Astrocyte (in vitro differentiated cells and primary cell): ENCODE results near the gene PRPSAP1. TPM values are rescaled to one million over a fixed set of nuclear protein-coding genes. Genes with fewer than 3 reads are reported as not detected.
"Not testable (repeated sequence)": the region's sequence is repeated elsewhere in the genome, so short reads cannot be mapped to it uniquely, and the experiment has no call there.

ENCODE experiments used
- DNase-seq: peaks from one replicate; pipeline ENCODE4 v3.0.0-alpha.2; 2010; ENCODE audit warnings: low read depth
- FAIRE-seq: peaks from 2 replicates; lab custom pipeline; 2011; peaks lifted over from hg19 to GRCh38; lab: Jason Lieb, UNC
- H2AFZ ChIP-seq: 2 replicates; pipeline ENCODE4 v1.6.0; 2012; ENCODE audit warnings: low read depth, low read length, inconsistent platforms
- H3K27ac ChIP-seq: 2 replicates; pipeline ENCODE4 v1.5.1; 2011; ENCODE audit warnings: low read depth, low read length, inconsistent platforms
- H3K27me3 ChIP-seq: 2 replicates; pipeline ENCODE4 v1.6.0; 2011; ENCODE audit warnings: low read length, inconsistent platforms; ENCODE audit not compliant: insufficient read depth
- H3K36me3 ChIP-seq: 2 replicates; pipeline ENCODE4 v1.5.1; 2011; ENCODE audit warnings: low read length, inconsistent platforms; ENCODE audit not compliant: insufficient read depth
- H3K4me1 ChIP-seq: 2 replicates; pipeline ENCODE4 v1.5.1; 2011; ENCODE audit warnings: low read length, inconsistent platforms; ENCODE audit not compliant: insufficient read depth
- H3K4me2 ChIP-seq: 2 replicates; pipeline ENCODE4 v1.6.0; 2012; ENCODE audit warnings: low read length, inconsistent platforms
- H3K4me3 ChIP-seq: 2 replicates; pipeline ENCODE4 v1.5.1; 2011; ENCODE audit warnings: low read depth, mild to moderate bottlenecking, low read length, inconsistent platforms; ENCODE audit not compliant: insufficient read depth
- H3K79me2 ChIP-seq: 2 replicates; pipeline ENCODE4 v1.6.0; 2012; ENCODE audit warnings: mild to moderate bottlenecking, low read length, inconsistent platforms; ENCODE audit not compliant: insufficient read depth
- H3K9ac ChIP-seq: 2 replicates; pipeline ENCODE4 v1.6.0; 2012; ENCODE audit warnings: mild to moderate bottlenecking, low read length, inconsistent platforms
- H3K9me3 ChIP-seq: 2 replicates; pipeline ENCODE4 v1.5.1; 2012; ENCODE audit warnings: low read depth, mild to moderate bottlenecking, low read length, inconsistent platforms; ENCODE audit not compliant: insufficient read depth
- H4K20me1 ChIP-seq: 2 replicates; pipeline ENCODE4 v1.6.0; 2012; ENCODE audit warnings: low read length, inconsistent platforms; ENCODE audit not compliant: insufficient read depth
- H3K27ac Mint-ChIP-seq: one replicate; pipeline ENCODE4 v1.8.0; 2021; ENCODE audit warnings: mild to moderate bottlenecking, mixed read lengths; ENCODE audit not compliant: unreplicated experiment
- H3K27me3 Mint-ChIP-seq: one replicate; pipeline ENCODE4 v1.8.0; 2021; ENCODE audit warnings: low read depth, mixed read lengths; ENCODE audit not compliant: unreplicated experiment
- H3K36me3 Mint-ChIP-seq: one replicate; pipeline ENCODE4 v1.8.0; 2021; ENCODE audit warnings: low read depth, mixed read lengths; ENCODE audit not compliant: unreplicated experiment
- H3K4me1 Mint-ChIP-seq: one replicate; pipeline ENCODE4 v1.8.0; 2021; ENCODE audit warnings: low read depth, mixed read lengths; ENCODE audit not compliant: unreplicated experiment
- H3K4me3 Mint-ChIP-seq: one replicate; pipeline ENCODE4 v1.8.0; 2021; ENCODE audit warnings: mild to moderate bottlenecking, moderate library complexity, mixed read lengths; ENCODE audit not compliant: unreplicated experiment
- H3K9me3 Mint-ChIP-seq: one replicate; pipeline ENCODE4 v1.8.0; 2021; ENCODE audit warnings: mild to moderate bottlenecking, mixed read lengths; ENCODE audit not compliant: unreplicated experiment
- CTCF ChIP-seq: IDR thresholded peaks from 2 replicates; pipeline ENCODE4 v1.5.1; 2011; ENCODE audit warnings: low read depth, mild to moderate bottlenecking, inconsistent platforms, low read length, moderate library complexity; ENCODE audit not compliant: insufficient read depth
- EZH2 ChIP-seq: IDR thresholded peaks from 2 replicates; pipeline ENCODE4 v1.6.1; 2012; ENCODE audit warnings: mild to moderate bottlenecking, low read length, inconsistent platforms; ENCODE audit not compliant: insufficient read depth
- total RNA-seq: library from RNA; stranded (reverse); gene quantifications from 2 replicates; pipeline ENCODE4 v1.2.1, GENCODE V29; 2021

PRPSAP1 gene
- total RNA-seq, 1 donor from 2014 or later: 36.2 TPM

- H3K9me3 ChIP-seq: no peaks in the 10 kb centered on the region
- H3K27ac Mint-ChIP-seq: no peak overlapping the region
- DNase-seq (no peak), FAIRE-seq (no peak)
- no peaks in the 10 kb centered on the region for H3K4me1 ChIP-seq
- H3K36me3 Mint-ChIP-seq: peaks cover 15% of the 10 kb centered on the region
- peaks cover 25% of the 10 kb centered on the region for H3K36me3 ChIP-seq
- H4K20me1 ChIP-seq: peaks cover 7% of the 10 kb centered on the region
- no peak overlapping the region for H3K9ac ChIP-seq
- H3K9me3 Mint-ChIP-seq: peaks cover 4% of the 10 kb centered on the region
- H3K4me3 ChIP-seq: no peak overlapping the region
- H3K27me3 ChIP-seq: no peaks in the 10 kb centered on the region
- TF ChIP-seq CTCF (no peak), EZH2 (no peak)
- H2AFZ ChIP-seq: no peak overlapping the region
- H3K27me3 Mint-ChIP-seq: no peaks in the 10 kb centered on the region
- no peaks in the 10 kb centered on the region for H3K79me2 ChIP-seq
- no peak overlapping the region for H3K4me3 Mint-ChIP-seq
- no peaks in the 10 kb centered on the region for H3K4me1 Mint-ChIP-seq
- H3K4me2 ChIP-seq: no peak overlapping the region
- H3K27ac ChIP-seq: no peak overlapping the region
Measured at GRCh38 chr17:76309461-76309860, 44.3 kb downstream of the PRPSAP1 start.

GRCh38 chr17:76307966-76308338 lies 45.8 kb downstream of the PRPSAP1 start, which contains the start of gene QRICH2:
Gene QRICH2 (minus strand): TSS chr17:76308276. CDS start chr17:76307998, 278 bp downstream.
- Histone ChIP-seq H3K4me2 (no peak within 1 kb of the TSS), H3K4me3 (no peak within 1 kb of the TSS), H3K27me3 (no peaks in the 10 kb centered on the region), H2AFZ (no peak within 1 kb of the TSS), H3K27ac (no peak within 1 kb of the TSS), H3K4me1 (no peaks in the 10 kb centered on the region), H3K9me3 (no peaks in the 10 kb centered on the region), H4K20me1 (peaks cover 6% of the 10 kb centered on the region), H3K36me3 (peaks cover 15% of the 10 kb centered on the region), H3K79me2 (no peaks in the 10 kb centered on the region), H3K9ac (no peak within 1 kb of the TSS)
- DNase-seq (no peak), FAIRE-seq (no peak)
- Mint-ChIP-seq H3K9me3 (peaks cover 4% of the 10 kb centered on the region), H3K36me3 (peaks cover 15% of the 10 kb centered on the region), H3K27me3 (no peaks in the 10 kb centered on the region), H3K27ac (no peak within 1 kb of the TSS), H3K4me3 (no peak within 1 kb of the TSS), H3K4me1 (no peaks in the 10 kb centered on the region)
- TF ChIP-seq EZH2 (no peak), CTCF (no peak)

DNA sequence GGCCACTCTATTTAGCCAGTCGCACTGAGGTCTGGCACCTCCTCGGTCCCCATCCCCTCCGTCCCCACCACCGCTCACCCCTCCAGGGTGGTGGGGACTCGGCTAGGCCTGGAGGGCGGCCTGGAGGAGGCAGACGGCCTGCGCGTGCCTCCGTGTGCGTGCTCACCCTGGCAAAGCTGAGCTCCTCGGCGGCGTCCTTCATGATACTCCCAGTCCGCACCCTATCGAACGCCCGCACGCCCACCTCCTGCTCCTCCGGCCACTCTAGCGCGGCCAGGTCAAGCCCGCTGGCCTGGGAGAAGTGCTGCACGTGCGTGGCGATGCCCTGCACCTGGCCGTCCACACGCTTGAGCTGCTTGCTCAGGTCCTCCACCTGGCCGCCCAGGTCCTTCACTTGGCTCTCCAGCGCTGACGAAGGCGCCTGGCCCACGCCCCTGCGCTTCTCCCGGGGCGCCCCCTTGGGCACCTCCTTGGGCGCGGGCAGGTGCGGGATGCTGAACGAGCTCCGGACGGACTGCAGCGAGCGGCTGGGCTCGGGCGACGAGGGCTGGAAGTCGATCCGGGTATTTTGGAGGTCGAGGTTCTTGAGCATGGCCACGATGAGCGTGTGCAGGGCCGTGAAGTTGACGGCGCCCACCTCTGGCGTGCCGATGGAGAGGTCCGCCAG lies 46.3 kb downstream of the PRPSAP1 start:
- Histone ChIP-seq H3K27me3 (no peaks in the 10 kb centered on the region), H3K79me2 (no peaks in the 10 kb centered on the region), H3K4me2 (no peak overlapping the region), H3K4me3 (no peak overlapping the region), H4K20me1 (peaks cover 6% of the 10 kb centered on the region), H3K27ac (no peak overlapping the region), H3K36me3 (peaks cover 10% of the 10 kb centered on the region), H3K9ac (no peak overlapping the region), H3K4me1 (no peaks in the 10 kb centered on the region), H2AFZ (no peak overlapping the region), H3K9me3 (no peaks in the 10 kb centered on the region)
- H3K4me3 Mint-ChIP-seq: no peak overlapping the region
- no peaks in the 10 kb centered on the region for H3K4me1 Mint-ChIP-seq
- H3K27me3 Mint-ChIP-seq: no peaks in the 10 kb centered on the region
- H3K27ac Mint-ChIP-seq: no peak overlapping the region
- H3K36me3 Mint-ChIP-seq: peaks cover 12% of the 10 kb centered on the region
- TF ChIP-seq EZH2 (no peak), CTCF (no peak)
- FAIRE-seq (no peak), DNase-seq (no peak)
- H3K9me3 Mint-ChIP-seq: peaks cover 4% of the 10 kb centered on the region

- not testable (repeated sequence) for FAIRE-seq
Measured at GRCh38 chr17:76305135-76305454, 48.6 kb downstream of the PRPSAP1 start.

More at GRCh38 chr17:76305135-76305454, 48.6 kb downstream of the PRPSAP1 start:
- H3K27ac ChIP-seq, H3K9me3 ChIP-seq, H3K9me3 Mint-ChIP-seq, H3K4me1 ChIP-seq, H3K79me2 ChIP-seq, H3K9ac ChIP-seq, DNase-seq, H3K4me3 ChIP-seq, H3K4me1 Mint-ChIP-seq, H4K20me1 ChIP-seq, H3K27me3 ChIP-seq, H2AFZ ChIP-seq, H3K27me3 Mint-ChIP-seq, H3K27ac Mint-ChIP-seq, H3K4me2 ChIP-seq, H3K4me3 Mint-ChIP-seq, H3K36me3 ChIP-seq: not testable (repeated sequence)
- peaks cover 10% of the 10 kb centered on the region for H3K36me3 Mint-ChIP-seq
